ENCODE results near the gene IL17RD. TPM values are rescaled to one million over a fixed set of nuclear protein-coding genes. Genes with fewer than 3 reads are reported as not detected.

Gene IL17RD
- total and polyA plus RNA-seq, 2 of the 13 experiments (the other 11 are each of a cell fraction or from before 2014, with no cell fraction given), result 0.28 to 0.31 TPM

GRCh38 chr3:57060089-57060821 lies 104.9 kb downstream of the IL17RD start, which contains the start of gene SPATA12 (continued):
- peak; percentile 46 for TF ChIP-seq ZNF121 (CRISPR knock-in tag; IDR thresholded peaks at IDR 0.05)
- 0 out of 2 replicates have a peak, but pooled peaks have one; percentile 33 for TF ChIP-seq IKZF5 (CRISPR knock-in tag; IDR thresholded peaks at IDR 0.05)
- TF ChIP-seq MYC (CRISPR knock-in tag; IDR thresholded peaks at IDR 0.05; ENCODE audit: borderline replicate concordance), result peak; percentile 36; the same call in 1 of the 2 replicates
- peak; percentile 54; the same call in 1 of the 2 replicates for TF ChIP-seq SP5 (CRISPR knock-in tag; IDR thresholded peaks at IDR 0.05; ENCODE audit: borderline replicate concordance, low read depth)
- TF ChIP-seq SCMH1 (CRISPR knock-in tag; IDR thresholded peaks at IDR 0.05; ENCODE audit: borderline replicate concordance), result no peak
- TF ChIP-seq MEIS2 (CRISPR knock-in tag; IDR thresholded peaks at IDR 0.05), result 0 out of 2 replicates have a peak, but pooled peaks have one; percentile 22
- TF ChIP-seq ARNTL (CRISPR knock-in tag; IDR thresholded peaks at IDR 0.05), result peak; percentile 52; the same call in 1 of the 2 replicates
- peak; percentile 40; the same call in 1 of the 3 replicates for TF ChIP-seq MXI1 (IDR thresholded peaks at IDR 0.05; ENCODE audit: borderline replicate concordance, low read depth, low read length)
- no peak for TF ChIP-seq ATF5 (CRISPR knock-in tag; IDR thresholded peaks at IDR 0.05; ENCODE audit: low read depth)
- no peak for TF ChIP-seq LCORL (IDR thresholded peaks at IDR 0.05)
- TF ChIP-seq LCORL (CRISPR knock-in tag; IDR thresholded peaks at IDR 0.05), result peak; percentile 62
- TF ChIP-seq TBX3 (IDR thresholded peaks at IDR 0.05; ENCODE audit: borderline replicate concordance), result no peak
- TF ChIP-seq HDAC1 (CRISPR knock-in tag; IDR thresholded peaks at IDR 0.05), result 0 out of 2 replicates have a peak, but pooled peaks have one; percentile 16
- no peak for TF ChIP-seq ZNF280D (CRISPR knock-in tag; IDR thresholded peaks at IDR 0.05)
- TF ChIP-seq ARID2 (CRISPR knock-in tag; IDR thresholded peaks at IDR 0.05; ENCODE audit: borderline replicate concordance), result no peak
- peak; percentile 79 for TF ChIP-seq PATZ1 (CRISPR knock-in tag; IDR thresholded peaks at IDR 0.05)
- TF ChIP-seq PAXIP1 (CRISPR knock-in tag; conservative IDR thresholded peaks at IDR 0.05), result peak; percentile 31; the same call in 1 of the 2 replicates
- TF ChIP-seq ZNF383 (CRISPR knock-in tag; IDR thresholded peaks at IDR 0.05; ENCODE audit: borderline replicate concordance), result no peak

All from HepG2 (cell line).